ENCODE data around the gene STAP2. TPM values are rescaled to one million over a fixed set of nuclear protein-coding genes. Genes with fewer than 3 reads are reported as not detected.
"Not testable (repeated sequence)": the region's sequence is repeated elsewhere in the genome, so short reads cannot be mapped to it uniquely, and the experiment has no call there.

Gene STAP2
- total RNA-seq, 4 donors from 2014 or later: 67.0 to 93.1 (median 87.2) TPM

DNA sequence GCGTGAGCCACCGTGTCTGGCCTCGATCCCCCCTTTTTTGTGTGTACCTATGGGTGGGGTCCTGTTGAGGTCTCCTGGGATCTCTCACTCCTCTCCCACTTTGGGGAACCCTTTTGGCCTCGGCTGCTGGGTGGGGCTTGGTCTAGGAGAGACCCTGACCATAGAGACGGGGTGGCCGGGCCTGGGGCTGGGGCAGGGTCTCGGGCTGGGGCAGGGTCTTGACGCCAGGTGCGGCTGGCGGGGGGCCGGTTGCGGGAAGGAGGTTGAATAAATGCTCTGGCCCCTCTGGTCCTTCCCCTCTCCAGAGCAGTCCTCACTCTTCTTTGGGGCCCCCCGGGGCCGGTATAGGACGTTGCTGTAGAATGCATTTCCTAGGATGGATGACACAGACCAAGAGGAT lies 46.1 kb downstream of the STAP2 start:
- TF ChIP-seq, protein P1, sequence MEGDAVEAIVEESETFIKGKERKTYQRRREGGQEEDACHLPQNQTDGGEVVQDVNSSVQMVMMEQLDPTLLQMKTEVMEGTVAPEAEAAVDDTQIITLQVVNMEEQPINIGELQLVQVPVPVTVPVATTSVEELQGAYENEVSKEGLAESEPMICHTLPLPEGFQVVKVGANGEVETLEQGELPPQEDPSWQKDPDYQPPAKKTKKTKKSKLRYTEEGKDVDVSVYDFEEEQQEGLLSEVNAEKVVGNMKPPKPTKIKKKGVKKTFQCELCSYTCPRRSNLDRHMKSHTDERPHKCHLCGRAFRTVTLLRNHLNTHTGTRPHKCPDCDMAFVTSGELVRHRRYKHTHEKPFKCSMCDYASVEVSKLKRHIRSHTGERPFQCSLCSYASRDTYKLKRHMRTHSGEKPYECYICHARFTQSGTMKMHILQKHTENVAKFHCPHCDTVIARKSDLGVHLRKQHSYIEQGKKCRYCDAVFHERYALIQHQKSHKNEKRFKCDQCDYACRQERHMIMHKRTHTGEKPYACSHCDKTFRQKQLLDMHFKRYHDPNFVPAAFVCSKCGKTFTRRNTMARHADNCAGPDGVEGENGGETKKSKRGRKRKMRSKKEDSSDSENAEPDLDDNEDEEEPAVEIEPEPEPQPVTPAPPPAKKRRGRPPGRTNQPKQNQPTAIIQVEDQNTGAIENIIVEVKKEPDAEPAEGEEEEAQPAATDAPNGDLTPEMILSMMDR (IDR thresholded peaks at IDR 0.05): no peak
- TF ChIP-seq POLR2A (IDR thresholded peaks at IDR 0.05): no peak
- TF ChIP-seq POLR2AphosphoS5 (IDR thresholded peaks at IDR 0.05): no peak
- TF ChIP-seq EP300 (IDR thresholded peaks at IDR 0.05): no peak
- Histone ChIP-seq H3K27me3 (peaks cover 28% of the 10 kb centered on the region), H3K4me3 (no peak overlapping the region), H3K4me1 (peaks cover 5% of the 10 kb centered on the region), H3K27ac (no peak overlapping the region), H3K9me3 (no peaks in the 10 kb centered on the region), H3K36me3 (no peaks in the 10 kb centered on the region)
- 67% methylated on average over 6 of the region's 15 CpGs for WGBS
- no peak for DNase-seq (ENCODE audit: low spot score in 2 of 2)

DNA sequence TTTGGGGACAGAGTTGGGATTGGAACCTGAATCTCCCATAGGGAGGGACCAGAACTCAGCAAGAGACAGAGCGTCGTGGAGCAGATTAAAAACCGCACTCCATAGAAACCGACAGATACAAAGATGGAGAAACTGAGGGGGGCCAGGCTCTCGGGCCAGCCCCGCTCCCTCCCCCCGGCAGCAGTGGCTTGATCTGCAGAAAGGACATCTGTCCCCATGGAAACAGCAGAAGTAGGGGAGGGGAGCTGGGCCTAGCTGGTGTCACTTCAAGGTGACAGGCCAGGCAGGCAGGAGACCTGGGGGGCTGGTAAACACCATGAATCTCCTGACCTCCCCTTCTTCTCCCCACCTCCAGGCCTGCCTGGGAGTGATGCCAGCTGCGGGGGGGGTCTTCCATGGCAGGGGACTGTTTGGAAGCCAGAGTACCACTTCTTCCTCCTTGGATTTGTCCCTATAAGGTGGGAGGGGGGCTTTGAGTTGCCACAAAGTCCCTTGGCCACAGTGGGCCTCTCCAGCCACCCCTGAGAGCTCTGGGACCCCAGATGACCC lies 47.4 kb downstream of the STAP2 start:
- H3K9me3 ChIP-seq: no peaks in the 10 kb centered on the region
- peaks cover 30% of the 10 kb centered on the region for H3K27me3 ChIP-seq
- DNase-seq (ENCODE audit: low spot score in 2 of 2): no peak
- peaks cover 1% of the 10 kb centered on the region for H3K4me1 ChIP-seq
- H3K36me3 ChIP-seq: no peaks in the 10 kb centered on the region
- 87% methylated on average over 4 of the region's 8 CpGs for WGBS
- no peak overlapping the region for H3K27ac ChIP-seq
- no peak overlapping the region for H3K4me3 ChIP-seq
- TF ChIP-seq, protein P1 (IDR thresholded peaks at IDR 0.05): no peak

DNA sequence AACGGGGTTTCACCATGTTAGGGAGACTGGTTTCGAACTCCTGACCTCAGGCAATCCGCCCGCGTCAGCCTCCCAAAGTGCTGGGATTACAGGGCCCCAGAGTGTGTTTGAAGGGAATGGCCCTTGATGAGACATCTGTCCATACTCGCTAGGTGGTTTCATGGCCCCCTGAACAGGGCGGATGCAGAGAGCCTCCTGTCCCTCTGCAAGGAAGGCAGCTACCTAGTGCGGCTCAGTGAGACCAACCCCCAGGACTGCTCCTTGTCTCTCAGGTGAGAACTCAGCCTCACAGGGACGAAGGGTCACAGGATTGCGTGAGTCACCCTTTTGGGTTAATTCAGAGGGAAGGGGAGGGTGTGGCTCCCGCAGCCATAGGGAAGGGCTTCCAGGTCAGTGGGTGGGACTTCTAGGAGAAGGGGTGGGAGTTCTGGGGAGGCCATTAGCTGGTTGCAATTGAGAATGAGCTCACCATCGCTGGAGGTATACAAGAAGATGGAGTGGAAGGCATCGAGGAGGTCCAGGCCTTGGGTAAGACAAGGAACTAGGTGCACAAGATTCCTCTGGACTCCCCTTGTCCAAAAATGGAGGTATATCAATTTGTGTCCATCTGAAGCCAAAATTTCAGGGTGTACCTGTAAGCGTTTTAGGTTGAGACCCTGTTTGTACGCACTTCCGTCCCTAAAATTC lies 50.4 kb downstream of the STAP2 start:
- H3K4me1 ChIP-seq: no peaks in the 10 kb centered on the region
- no peaks in the 10 kb centered on the region for H3K36me3 ChIP-seq
- no peaks in the 10 kb centered on the region for H3K9me3 ChIP-seq
- no peak for DNase-seq (ENCODE audit: low spot score in 2 of 2)
- no peak overlapping the region for H3K27ac ChIP-seq
- H3K27me3 ChIP-seq: peaks cover 36% of the 10 kb centered on the region
- no peak overlapping the region for H3K4me3 ChIP-seq
- TF ChIP-seq, protein P1 (IDR thresholded peaks at IDR 0.05): no peak
- no peak for TF ChIP-seq POLR2A (IDR thresholded peaks at IDR 0.05)
- TF ChIP-seq EP300 (IDR thresholded peaks at IDR 0.05): no peak
- no peak for TF ChIP-seq POLR2AphosphoS5 (IDR thresholded peaks at IDR 0.05)
- WGBS: 79% methylated on average over 13 of the region's 16 CpGs

DNA sequence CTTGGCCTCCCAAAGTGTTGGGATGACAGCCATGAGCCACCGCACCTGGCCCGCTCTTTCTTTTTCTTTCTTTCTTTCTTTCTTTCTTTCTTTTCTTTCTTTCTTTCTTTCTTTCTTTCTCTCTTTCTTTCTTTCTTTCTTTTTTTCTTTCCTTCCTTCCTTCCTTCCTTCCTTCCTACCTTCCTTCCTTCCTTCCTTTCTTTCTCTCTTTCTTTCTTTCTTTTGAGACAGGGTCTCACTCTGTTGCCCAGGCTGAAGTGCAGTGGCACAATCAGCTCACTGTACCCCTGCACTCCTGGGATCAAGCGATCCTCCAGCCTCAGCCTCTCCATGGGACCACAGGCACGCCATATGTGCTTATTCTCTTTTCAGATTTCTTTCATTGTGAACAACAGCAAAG lies 52.5 kb downstream of the STAP2 start:
- H3K36me3 ChIP-seq; DNase-seq (ENCODE audit: low spot score in 2 of 2); H3K27ac ChIP-seq; H3K4me1 ChIP-seq; H3K4me3 ChIP-seq; H3K9me3 ChIP-seq: not testable (repeated sequence)
- WGBS: 92% methylated on average over 4 of the region's 4 CpGs
- peaks cover 50% of the 10 kb centered on the region for H3K27me3 ChIP-seq

DNA sequence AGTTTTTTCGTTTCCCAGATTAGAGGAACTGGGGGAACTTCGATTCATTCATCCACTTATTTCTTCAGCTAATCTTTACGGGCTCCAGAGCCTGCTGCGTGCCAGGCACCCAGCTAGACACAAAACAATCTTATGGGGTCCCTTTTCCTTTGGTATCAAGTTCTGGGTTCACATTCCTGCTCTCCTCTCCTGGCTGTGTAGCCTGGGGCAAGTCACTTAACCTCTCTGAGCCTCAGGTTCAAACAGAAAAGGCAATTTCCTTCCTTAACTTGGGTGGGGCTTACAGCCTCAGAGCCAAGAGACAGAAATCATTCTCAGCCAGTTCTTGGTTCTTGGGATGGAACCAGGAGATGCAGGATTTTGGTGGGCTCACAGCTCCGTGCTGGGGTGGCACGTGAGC lies 53.7 kb downstream of the STAP2 start:
- no peak overlapping the region for H3K27ac ChIP-seq
- no peak overlapping the region for H3K4me3 ChIP-seq
- H3K9me3 ChIP-seq: no peaks in the 10 kb centered on the region
- no peaks in the 10 kb centered on the region for H3K36me3 ChIP-seq
- peaks cover 59% of the 10 kb centered on the region for H3K27me3 ChIP-seq
- DNase-seq (ENCODE audit: low spot score in 2 of 2): no peak
- H3K4me1 ChIP-seq: peaks cover under 1% of the 10 kb centered on the region
- no peak for TF ChIP-seq EP300 (IDR thresholded peaks at IDR 0.05)
- TF ChIP-seq POLR2AphosphoS5 (IDR thresholded peaks at IDR 0.05): no peak
- TF ChIP-seq, protein P1 (IDR thresholded peaks at IDR 0.05): no peak
- no peak for TF ChIP-seq POLR2A (IDR thresholded peaks at IDR 0.05)
- WGBS: 52% methylated on average over 6 of the region's 6 CpGs

Measured in suprapubic skin (tissue), 4 donors.